Fibroblast of the conjunctiva (primary cell): Measurements from ENCODE around the gene SPRR2D.
"Not testable (repeated sequence)": the region's sequence is repeated elsewhere in the genome, so short reads cannot be mapped to it uniquely, and the experiment has no call there.

ENCODE experiments used
- DNase-seq: peaks from one replicate; pipeline ENCODE4 v3.0.0-alpha.2; 2010; ENCODE audit warnings: low read depth

SPRR2D gene

DNA sequence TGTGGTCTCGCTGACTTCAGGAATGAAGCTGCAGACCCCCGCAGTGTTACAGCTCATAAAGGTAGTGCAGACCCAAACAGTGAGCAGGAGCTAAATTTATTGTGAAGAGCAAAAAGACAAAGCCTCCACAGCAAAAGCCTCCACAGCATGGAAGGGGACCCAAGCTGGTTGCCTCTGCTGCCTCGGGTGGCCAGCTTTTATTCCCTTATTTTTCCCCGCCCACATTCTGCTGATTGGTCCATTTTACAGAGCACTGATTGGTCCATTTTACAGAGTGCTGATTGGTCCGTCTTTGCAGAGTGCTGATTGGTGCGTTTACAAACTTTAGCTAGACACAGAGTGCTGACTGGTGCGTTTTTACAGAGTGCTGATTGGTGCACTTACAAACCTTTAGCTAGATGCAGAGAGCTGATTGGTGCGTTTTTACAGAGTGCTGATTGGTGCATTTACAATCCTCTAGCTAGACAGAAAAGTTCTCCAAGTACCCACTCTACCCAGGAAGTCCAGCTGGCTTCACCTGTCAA is 29.6 kb downstream of the SPRR2D start:
- DNase-seq = not testable (repeated sequence)

DNA sequence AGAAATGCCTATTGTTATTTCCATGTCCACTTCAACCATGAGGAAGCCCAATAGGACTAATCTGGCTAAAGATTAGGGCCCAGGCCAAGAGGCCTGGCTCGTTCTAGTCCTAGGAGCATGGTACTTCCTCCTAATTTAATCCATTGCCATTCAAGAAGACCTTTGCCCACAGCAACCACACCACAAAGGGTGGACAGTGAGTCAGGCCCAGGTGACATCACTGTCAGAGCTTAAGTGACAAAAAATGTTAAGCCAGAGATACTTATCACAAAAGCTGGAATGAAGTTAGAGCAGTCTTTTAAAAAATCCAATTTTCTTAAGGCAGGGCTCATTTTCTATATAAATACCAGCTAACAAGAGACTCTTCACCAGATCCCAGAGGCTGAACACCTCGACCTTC is 39.5 kb downstream of the SPRR2D start, which contains the start of gene SPRR3:
TSS of gene SPRR3 (plus strand) at position 368 of the 400 bp plus-strand sequence. CDS start 1,272 bp downstream, outside the sequence.
- no peak for DNase-seq

DNA sequence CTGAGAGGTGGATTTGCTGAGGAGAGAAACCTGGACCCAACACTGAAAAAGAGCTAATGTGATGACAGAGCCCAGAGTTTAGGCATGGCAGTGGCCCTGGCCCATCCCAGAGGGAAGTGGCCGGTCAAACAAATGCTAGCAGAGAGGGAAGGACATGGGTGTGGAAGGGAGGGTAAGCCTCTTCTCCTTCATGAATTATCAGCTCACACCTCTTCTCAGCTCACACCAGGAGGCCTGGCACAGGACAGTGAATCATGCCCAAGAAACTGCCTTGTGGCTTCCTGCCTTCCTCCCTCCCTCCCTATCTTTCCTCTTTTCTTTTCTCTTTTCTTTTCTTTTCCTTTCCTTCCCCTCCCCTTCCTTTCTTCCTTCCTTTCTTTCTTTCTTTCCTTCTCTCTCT is 40.6 kb downstream of the SPRR2D start:
- no peak for DNase-seq

DNA sequence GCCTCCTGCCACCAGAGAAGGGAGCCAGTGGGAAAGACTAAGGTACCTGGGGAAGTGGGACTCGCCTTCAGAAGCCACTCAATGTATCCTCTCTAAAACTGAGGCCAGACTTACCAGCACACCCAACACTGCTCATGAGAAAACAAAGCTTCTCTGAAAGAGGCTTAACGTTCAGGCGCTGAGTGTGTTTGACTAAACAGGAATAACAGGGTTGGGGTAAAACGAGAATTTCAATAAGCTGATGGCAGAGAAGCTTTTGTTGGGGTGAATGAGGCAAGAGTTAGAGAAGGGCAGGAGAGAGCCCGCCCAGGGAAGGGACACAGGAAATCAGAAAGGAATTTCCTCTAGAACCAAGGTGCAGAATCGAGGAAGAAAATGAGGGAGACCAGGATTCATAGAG is 41.1 kb downstream of the SPRR2D start:
- no peak for DNase-seq

DNA sequence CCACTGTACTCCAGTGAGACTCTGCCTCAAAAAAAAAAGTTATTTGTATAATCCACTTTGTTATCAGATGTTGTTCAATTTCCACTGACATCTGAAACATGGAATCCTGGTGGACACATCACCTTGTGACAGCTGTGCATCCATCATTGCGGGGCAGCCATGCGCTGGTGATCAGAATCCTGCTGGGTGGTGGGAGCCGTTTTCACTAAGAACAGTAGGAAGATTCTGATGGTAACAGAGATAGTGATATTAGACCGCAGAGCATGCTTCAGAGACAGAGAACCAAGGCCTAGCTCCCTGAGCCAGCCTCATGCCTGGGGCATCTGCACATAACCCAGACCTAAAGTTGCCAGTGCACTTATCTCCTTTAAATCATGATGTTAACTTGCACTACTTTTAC is 42.4 kb downstream of the SPRR2D start:
- no peak for DNase-seq

DNA sequence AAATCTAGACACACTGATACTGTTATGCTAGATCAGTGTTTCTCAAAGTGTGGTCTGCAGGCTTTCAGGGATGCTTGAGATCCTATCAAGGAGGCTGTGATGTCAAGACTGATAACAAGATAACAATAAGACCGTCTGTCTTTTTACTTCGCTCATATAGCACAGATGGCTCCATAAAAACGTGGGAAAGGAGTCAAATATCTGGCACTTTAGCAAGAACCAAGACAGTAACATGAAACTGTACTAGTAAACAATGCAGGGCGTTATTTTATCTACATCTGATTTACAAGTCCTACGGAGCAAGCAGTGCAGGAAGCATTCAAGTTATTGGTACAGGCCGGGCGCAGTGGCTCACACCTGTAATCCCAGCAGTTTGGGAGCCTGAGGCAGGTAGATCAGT is 43.0 kb downstream of the SPRR2D start:
- DNase-seq = no peak

DNA sequence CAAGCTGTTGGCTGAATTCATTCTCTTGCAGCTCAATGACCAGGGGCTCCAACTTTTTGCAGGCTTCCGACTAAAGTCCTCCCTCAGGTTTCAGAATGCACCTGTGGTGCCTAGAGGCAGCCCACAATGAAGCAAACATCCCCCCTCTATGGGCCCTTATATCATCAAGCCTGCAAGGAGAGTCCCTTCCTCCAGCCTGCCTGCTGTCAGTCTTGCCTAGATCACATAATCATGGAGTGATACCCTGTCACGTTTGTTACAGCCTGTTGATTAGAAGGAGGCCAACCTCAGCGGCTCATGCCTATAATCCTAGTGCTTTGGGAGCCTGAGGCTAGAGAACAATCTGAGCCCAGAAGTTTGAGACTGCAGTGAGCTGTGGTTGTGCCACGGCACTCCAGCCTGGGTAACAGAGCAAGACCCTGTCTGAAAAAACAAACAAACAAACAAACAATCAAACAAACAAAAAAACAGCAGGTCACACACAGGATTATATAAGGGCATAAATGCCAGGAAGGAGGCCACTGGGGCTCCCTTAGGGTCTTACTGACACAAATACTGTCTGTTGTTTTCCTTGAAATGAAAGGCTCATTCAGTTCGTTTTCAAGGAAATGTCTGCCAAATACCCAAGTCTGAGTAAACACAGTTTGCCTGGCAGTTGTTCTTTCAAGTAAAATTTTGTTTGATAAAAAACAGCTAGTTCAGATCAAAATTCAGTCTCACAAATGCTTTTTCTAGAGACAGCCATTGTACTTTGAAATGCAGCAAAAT is 44.1 kb downstream of the SPRR2D start:
- DNase-seq = no peak

DNA sequence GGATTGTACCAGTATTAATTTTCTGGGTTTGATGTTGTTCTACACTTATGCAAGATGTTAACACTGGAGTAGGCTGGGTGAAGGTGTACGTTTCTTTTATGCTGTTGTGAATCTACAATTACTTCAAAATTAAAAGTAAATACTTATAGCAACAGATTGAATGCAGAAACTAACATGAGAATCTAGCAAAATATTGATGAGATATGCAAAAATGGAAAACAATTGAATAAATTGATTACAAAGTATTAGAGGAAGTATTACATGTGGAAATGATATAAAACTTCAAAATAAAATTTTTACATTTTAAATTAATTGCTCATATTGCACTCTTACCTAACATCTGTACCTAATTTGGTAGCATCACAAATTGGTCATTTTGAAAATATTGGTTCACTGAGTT is 45.1 kb downstream of the SPRR2D start:
- no peak for DNase-seq

DNA sequence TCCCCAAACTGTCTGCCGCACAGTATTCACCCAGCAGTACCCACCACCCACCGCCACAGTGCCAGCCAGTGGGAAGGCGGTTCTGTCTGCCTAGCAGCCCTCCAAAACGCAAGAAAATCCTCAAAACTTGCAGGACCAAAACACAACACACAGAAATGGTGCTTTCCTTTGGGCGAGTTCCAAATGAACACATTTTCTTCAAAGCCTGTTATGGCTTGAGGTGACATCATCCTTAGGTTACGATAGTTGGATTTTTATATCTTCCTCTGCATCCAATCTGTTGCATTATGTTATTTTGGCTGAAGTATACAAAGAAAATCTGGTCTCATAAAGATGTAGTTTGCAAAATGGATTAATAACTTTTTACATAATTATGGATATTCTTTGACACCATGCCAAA is 47.7 kb downstream of the SPRR2D start:
- DNase-seq = no peak
